ENCODE measurements around the gene MRPS18A.
"Not testable (repeated sequence)": the region's sequence is repeated elsewhere in the genome, so short reads cannot be mapped to it uniquely, and the experiment has no call there.

Gene MRPS18A

GRCh38 chr6:43665376-43665775 lies 22.2 kb downstream of the MRPS18A start:
- DNase-seq: no peak
- H3K36me3 ChIP-seq (ENCODE audit: control insufficient read depth, insufficient read depth, low read length): no peaks in the 10 kb centered on the region
- H3K27me3 ChIP-seq (replicated peaks; ENCODE audit: control insufficient read depth, insufficient read depth, low read length, poor library complexity, severe bottlenecking): no peaks in the 10 kb centered on the region
- peaks cover 10% of the 10 kb centered on the region for H3K4me1 ChIP-seq (ENCODE audit: control insufficient read depth, insufficient read depth, low read length, poor library complexity, severe bottlenecking)
- no peak overlapping the region for H3K4me3 ChIP-seq (ENCODE audit: insufficient read depth, low read depth, low read length, poor library complexity, severe bottlenecking)
- H3K27ac ChIP-seq (ENCODE audit: insufficient read depth, low read length, poor library complexity, severe bottlenecking): no peak overlapping the region
- H3K9me3 ChIP-seq (ENCODE audit: control insufficient read depth, low read length): no peaks in the 10 kb centered on the region

GRCh38 chr6:43662948-43663347 lies 24.6 kb downstream of the MRPS18A start:
- not testable (repeated sequence) for H3K27ac ChIP-seq (ENCODE audit: insufficient read depth, low read length, poor library complexity, severe bottlenecking); H3K36me3 ChIP-seq (ENCODE audit: control insufficient read depth, insufficient read depth, low read length); H3K27me3 ChIP-seq (replicated peaks; ENCODE audit: control insufficient read depth, insufficient read depth, low read length, poor library complexity, severe bottlenecking); H3K9me3 ChIP-seq (ENCODE audit: control insufficient read depth, low read length); DNase-seq; H3K4me1 ChIP-seq (ENCODE audit: control insufficient read depth, insufficient read depth, low read length, poor library complexity, severe bottlenecking); H3K4me3 ChIP-seq (ENCODE audit: insufficient read depth, low read depth, low read length, poor library complexity, severe bottlenecking)

- H3K4me1 ChIP-seq (ENCODE audit: control insufficient read depth, insufficient read depth, low read length, poor library complexity, severe bottlenecking): no peaks in the 10 kb centered on the region
- H3K36me3 ChIP-seq (ENCODE audit: control insufficient read depth, insufficient read depth, low read length): no peaks in the 10 kb centered on the region
- no peaks in the 10 kb centered on the region for H3K27me3 ChIP-seq (replicated peaks; ENCODE audit: control insufficient read depth, insufficient read depth, low read length, poor library complexity, severe bottlenecking)
- H3K4me3 ChIP-seq (ENCODE audit: insufficient read depth, low read depth, low read length, poor library complexity, severe bottlenecking): no peak overlapping the region
- no peaks in the 10 kb centered on the region for H3K9me3 ChIP-seq (ENCODE audit: control insufficient read depth, low read length)
- DNase-seq: no peak
- H3K27ac ChIP-seq (ENCODE audit: insufficient read depth, low read length, poor library complexity, severe bottlenecking): no peak overlapping the region
Measured at GRCh38 chr6:43658161-43658560, 29.4 kb downstream of the MRPS18A start.

- Histone ChIP-seq H3K36me3 (ENCODE audit: control insufficient read depth, insufficient read depth, low read length) (no peaks in the 10 kb centered on the region), H3K27ac (ENCODE audit: insufficient read depth, low read length, poor library complexity, severe bottlenecking) (no peak overlapping the region), H3K4me3 (ENCODE audit: insufficient read depth, low read depth, low read length, poor library complexity, severe bottlenecking) (no peak overlapping the region), H3K27me3 (replicated peaks; ENCODE audit: control insufficient read depth, insufficient read depth, low read length, poor library complexity, severe bottlenecking) (no peaks in the 10 kb centered on the region), H3K9me3 (ENCODE audit: control insufficient read depth, low read length) (no peaks in the 10 kb centered on the region), H3K4me1 (ENCODE audit: control insufficient read depth, insufficient read depth, low read length, poor library complexity, severe bottlenecking) (no peaks in the 10 kb centered on the region)
- no peak for DNase-seq
Measured at GRCh38 chr6:43657221-43657802, 30.3 kb downstream of the MRPS18A start.

GRCh38 chr6:43652822-43653221 lies 34.8 kb downstream of the MRPS18A start:
- not testable (repeated sequence) for H3K9me3 ChIP-seq (ENCODE audit: control insufficient read depth, low read length); H3K4me3 ChIP-seq (ENCODE audit: insufficient read depth, low read depth, low read length, poor library complexity, severe bottlenecking); H3K4me1 ChIP-seq (ENCODE audit: control insufficient read depth, insufficient read depth, low read length, poor library complexity, severe bottlenecking); H3K36me3 ChIP-seq (ENCODE audit: control insufficient read depth, insufficient read depth, low read length); H3K27me3 ChIP-seq (replicated peaks; ENCODE audit: control insufficient read depth, insufficient read depth, low read length, poor library complexity, severe bottlenecking); H3K27ac ChIP-seq (ENCODE audit: insufficient read depth, low read length, poor library complexity, severe bottlenecking); DNase-seq

- Histone ChIP-seq H3K27me3 (replicated peaks; ENCODE audit: control insufficient read depth, insufficient read depth, low read length, poor library complexity, severe bottlenecking) (no peaks in the 10 kb centered on the region), H3K4me1 (ENCODE audit: control insufficient read depth, insufficient read depth, low read length, poor library complexity, severe bottlenecking) (peaks cover 3% of the 10 kb centered on the region), H3K4me3 (ENCODE audit: insufficient read depth, low read depth, low read length, poor library complexity, severe bottlenecking) (no peak overlapping the region), H3K36me3 (ENCODE audit: control insufficient read depth, insufficient read depth, low read length) (no peaks in the 10 kb centered on the region), H3K27ac (ENCODE audit: insufficient read depth, low read length, poor library complexity, severe bottlenecking) (no peak overlapping the region), H3K9me3 (ENCODE audit: control insufficient read depth, low read length) (no peaks in the 10 kb centered on the region)
- DNase-seq: no peak
Measured at GRCh38 chr6:43648248-43648647, 39.3 kb downstream of the MRPS18A start.

- Histone ChIP-seq H3K9me3 (ENCODE audit: control insufficient read depth, low read length) (no peaks in the 10 kb centered on the region), H3K27me3 (replicated peaks; ENCODE audit: control insufficient read depth, insufficient read depth, low read length, poor library complexity, severe bottlenecking) (no peaks in the 10 kb centered on the region), H3K27ac (ENCODE audit: insufficient read depth, low read length, poor library complexity, severe bottlenecking) (no peak overlapping the region), H3K36me3 (ENCODE audit: control insufficient read depth, insufficient read depth, low read length) (peaks cover 1% of the 10 kb centered on the region), H3K4me1 (ENCODE audit: control insufficient read depth, insufficient read depth, low read length, poor library complexity, severe bottlenecking) (peaks cover 3% of the 10 kb centered on the region), H3K4me3 (ENCODE audit: insufficient read depth, low read depth, low read length, poor library complexity, severe bottlenecking) (no peak overlapping the region)
- DNase-seq: no peak
Measured at GRCh38 chr6:43647613-43648012, 40.0 kb downstream of the MRPS18A start.

- no peaks in the 10 kb centered on the region for H3K27me3 ChIP-seq (replicated peaks; ENCODE audit: control insufficient read depth, insufficient read depth, low read length, poor library complexity, severe bottlenecking)
- DNase-seq: no peak
- H3K9me3 ChIP-seq (ENCODE audit: control insufficient read depth, low read length): no peaks in the 10 kb centered on the region
- H3K4me3 ChIP-seq (ENCODE audit: insufficient read depth, low read depth, low read length, poor library complexity, severe bottlenecking): peak overlapping the region; percentile 39
- H3K36me3 ChIP-seq (ENCODE audit: control insufficient read depth, insufficient read depth, low read length): peaks cover 13% of the 10 kb centered on the region
- peaks cover 3% of the 10 kb centered on the region for H3K4me1 ChIP-seq (ENCODE audit: control insufficient read depth, insufficient read depth, low read length, poor library complexity, severe bottlenecking)
- peak overlapping the region; percentile 22 for H3K27ac ChIP-seq (ENCODE audit: insufficient read depth, low read length, poor library complexity, severe bottlenecking)
Measured at GRCh38 chr6:43645613-43645964, 42.0 kb downstream of the MRPS18A start.

GRCh38 chr6:43644940-43645612 lies 42.5 kb downstream of the MRPS18A start, which contains the start of gene RSPH9:
RSPH9 (plus strand) TSS chr6:43645036; CDS start chr6:43645099, 63 bp downstream.
- peaks cover 3% of the 10 kb centered on the region for H3K4me1 ChIP-seq (ENCODE audit: control insufficient read depth, insufficient read depth, low read length, poor library complexity, severe bottlenecking)
- H3K36me3 ChIP-seq (ENCODE audit: control insufficient read depth, insufficient read depth, low read length): peaks cover 18% of the 10 kb centered on the region
- no peaks in the 10 kb centered on the region for H3K27me3 ChIP-seq (replicated peaks; ENCODE audit: control insufficient read depth, insufficient read depth, low read length, poor library complexity, severe bottlenecking)
- DNase-seq: peak; percentile 47 to 68 (median 59)
- H3K27ac ChIP-seq (ENCODE audit: insufficient read depth, low read length, poor library complexity, severe bottlenecking): peak within 1 kb of the TSS; percentile 37
- peak within 1 kb of the TSS; percentile 39 for H3K4me3 ChIP-seq (ENCODE audit: insufficient read depth, low read depth, low read length, poor library complexity, severe bottlenecking)
- no peaks in the 10 kb centered on the region for H3K9me3 ChIP-seq (ENCODE audit: control insufficient read depth, low read length)

GRCh38 chr6:43639984-43640800 lies 47.4 kb downstream of the MRPS18A start:
- H3K36me3 ChIP-seq (ENCODE audit: control insufficient read depth, insufficient read depth, low read length): peaks cover 20% of the 10 kb centered on the region
- DNase-seq: no peak
- H3K9me3 ChIP-seq (ENCODE audit: control insufficient read depth, low read length): no peaks in the 10 kb centered on the region
- H3K4me1 ChIP-seq (ENCODE audit: control insufficient read depth, insufficient read depth, low read length, poor library complexity, severe bottlenecking): peaks cover 20% of the 10 kb centered on the region
- no peaks in the 10 kb centered on the region for H3K27me3 ChIP-seq (replicated peaks; ENCODE audit: control insufficient read depth, insufficient read depth, low read length, poor library complexity, severe bottlenecking)
- H3K27ac ChIP-seq (ENCODE audit: insufficient read depth, low read length, poor library complexity, severe bottlenecking): no peak overlapping the region
- no peak overlapping the region for H3K4me3 ChIP-seq (ENCODE audit: insufficient read depth, low read depth, low read length, poor library complexity, severe bottlenecking)

Data from effector memory CD4-positive, alpha-beta T cell (primary cell).